GM12864 (cell line): ENCODE results near the gene PLS1.

Experiments
- DNase-seq: peaks from one replicate; pipeline ENCODE4 v3.0.0-alpha.2; 2011; ENCODE audit warnings: low read depth
- H3K4me3 ChIP-seq: 2 replicates; pipeline ENCODE4 v1.5.1; 2011; ENCODE audit warnings: mild to moderate bottlenecking, low read depth, low read length, control low read depth
- TF ChIP-seq, protein P1 (sequence below): IDR thresholded peaks from 2 replicates; pipeline ENCODE4 v1.5.1; 2011; ENCODE audit warnings: low read depth, mild to moderate bottlenecking, moderate library complexity, low read length, control low read depth, inconsistent platforms; ENCODE audit errors: missing control alignments

Gene PLS1

DNA sequence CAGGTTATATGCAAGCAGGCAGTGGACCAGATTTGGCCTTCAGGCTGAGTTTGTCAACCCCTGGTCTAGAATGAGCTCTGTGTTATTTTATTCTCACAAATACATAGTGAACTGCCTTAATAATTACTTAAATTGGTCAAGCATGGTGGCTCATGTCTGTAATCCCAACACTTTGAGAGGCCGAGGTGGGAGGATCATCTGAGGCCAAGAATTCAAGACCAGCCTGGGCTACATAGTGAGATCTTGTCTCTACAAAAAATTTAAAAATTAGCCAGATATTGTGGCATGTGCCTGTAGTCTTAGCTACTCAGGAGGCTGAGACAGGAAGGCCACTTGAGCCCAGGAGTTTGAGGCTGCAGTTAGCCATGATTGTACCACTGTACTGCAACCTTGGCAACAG is 15.0 kb downstream of the PLS1 start:
- TF ChIP-seq, protein P1, sequence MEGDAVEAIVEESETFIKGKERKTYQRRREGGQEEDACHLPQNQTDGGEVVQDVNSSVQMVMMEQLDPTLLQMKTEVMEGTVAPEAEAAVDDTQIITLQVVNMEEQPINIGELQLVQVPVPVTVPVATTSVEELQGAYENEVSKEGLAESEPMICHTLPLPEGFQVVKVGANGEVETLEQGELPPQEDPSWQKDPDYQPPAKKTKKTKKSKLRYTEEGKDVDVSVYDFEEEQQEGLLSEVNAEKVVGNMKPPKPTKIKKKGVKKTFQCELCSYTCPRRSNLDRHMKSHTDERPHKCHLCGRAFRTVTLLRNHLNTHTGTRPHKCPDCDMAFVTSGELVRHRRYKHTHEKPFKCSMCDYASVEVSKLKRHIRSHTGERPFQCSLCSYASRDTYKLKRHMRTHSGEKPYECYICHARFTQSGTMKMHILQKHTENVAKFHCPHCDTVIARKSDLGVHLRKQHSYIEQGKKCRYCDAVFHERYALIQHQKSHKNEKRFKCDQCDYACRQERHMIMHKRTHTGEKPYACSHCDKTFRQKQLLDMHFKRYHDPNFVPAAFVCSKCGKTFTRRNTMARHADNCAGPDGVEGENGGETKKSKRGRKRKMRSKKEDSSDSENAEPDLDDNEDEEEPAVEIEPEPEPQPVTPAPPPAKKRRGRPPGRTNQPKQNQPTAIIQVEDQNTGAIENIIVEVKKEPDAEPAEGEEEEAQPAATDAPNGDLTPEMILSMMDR, result no peak
- no peak for DNase-seq
- no peak overlapping the region for H3K4me3 ChIP-seq

DNA sequence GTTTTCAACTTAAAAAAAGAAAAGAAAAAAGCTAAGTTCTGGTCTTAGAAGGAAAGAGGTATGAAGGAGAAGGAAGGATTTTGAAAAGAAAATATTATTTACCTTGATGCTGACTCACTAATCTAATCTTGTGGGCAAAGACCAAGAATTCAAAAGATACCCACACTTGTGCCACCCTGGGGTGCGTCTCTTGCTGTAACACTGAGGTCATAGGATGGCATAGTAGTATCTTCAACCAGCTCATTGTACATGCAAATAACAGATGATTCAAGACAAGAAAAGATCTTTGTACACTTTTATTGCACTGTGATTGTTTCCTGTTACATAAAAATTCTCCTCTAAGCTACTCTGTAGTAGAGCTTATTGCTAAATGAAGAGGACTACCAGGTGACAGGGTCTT is 17.3 kb downstream of the PLS1 start:
- TF ChIP-seq, protein P1, result no peak
- DNase-seq, result no peak

DNA sequence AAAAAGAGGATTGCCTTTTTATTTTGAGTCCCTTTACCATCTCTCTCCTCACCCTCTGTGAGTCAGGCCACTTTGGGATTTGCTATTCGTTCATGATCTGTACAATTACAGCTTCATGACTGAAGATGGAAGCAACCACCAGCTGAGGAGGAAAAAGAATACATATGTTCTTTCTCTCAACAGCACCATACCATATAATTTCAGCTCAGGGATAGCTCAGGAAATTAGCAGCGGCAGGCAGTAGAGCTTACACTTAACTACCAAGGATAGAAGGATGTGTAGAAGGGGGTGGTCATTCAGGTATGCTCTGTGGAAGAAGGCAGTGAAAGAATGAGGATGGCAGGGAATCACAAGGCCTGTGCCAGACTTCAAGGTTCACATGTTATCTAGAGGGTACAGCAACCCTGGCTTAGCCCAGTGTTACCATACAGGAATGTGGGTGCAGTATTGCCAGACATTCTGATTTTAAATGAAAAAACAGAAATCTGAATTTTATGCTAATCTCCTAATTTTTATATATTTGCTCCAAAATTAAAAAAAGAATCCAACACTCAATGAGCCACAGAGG is 17.9 kb downstream of the PLS1 start:
- H3K4me3 ChIP-seq, result no peak overlapping the region
- TF ChIP-seq, protein P1, result no peak
- no peak for DNase-seq

More for the DNA sequence above, 17.3 kb downstream of the PLS1 start:
- no peak overlapping the region for H3K4me3 ChIP-seq

DNA sequence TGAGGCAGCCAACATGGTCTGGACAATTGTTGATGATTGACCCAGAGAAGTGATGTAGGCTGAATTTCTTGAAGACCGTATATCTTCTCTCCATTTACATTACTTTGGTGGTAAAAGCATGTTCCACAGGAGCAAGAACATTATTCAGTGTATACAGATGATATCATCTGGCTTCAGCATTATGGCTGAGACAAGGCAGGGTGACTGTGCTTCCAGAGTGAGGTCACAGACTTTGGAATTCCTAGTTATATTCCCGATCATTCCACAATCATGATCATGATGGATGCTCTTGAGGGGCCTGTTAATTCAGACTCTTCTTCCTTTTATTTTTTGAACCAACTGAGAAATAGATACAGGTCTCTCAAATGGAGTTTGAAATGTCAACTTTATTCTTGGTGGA is 19.0 kb downstream of the PLS1 start:
- TF ChIP-seq, protein P1, result no peak
- DNase-seq, result no peak
- H3K4me3 ChIP-seq, result no peak overlapping the region

DNA sequence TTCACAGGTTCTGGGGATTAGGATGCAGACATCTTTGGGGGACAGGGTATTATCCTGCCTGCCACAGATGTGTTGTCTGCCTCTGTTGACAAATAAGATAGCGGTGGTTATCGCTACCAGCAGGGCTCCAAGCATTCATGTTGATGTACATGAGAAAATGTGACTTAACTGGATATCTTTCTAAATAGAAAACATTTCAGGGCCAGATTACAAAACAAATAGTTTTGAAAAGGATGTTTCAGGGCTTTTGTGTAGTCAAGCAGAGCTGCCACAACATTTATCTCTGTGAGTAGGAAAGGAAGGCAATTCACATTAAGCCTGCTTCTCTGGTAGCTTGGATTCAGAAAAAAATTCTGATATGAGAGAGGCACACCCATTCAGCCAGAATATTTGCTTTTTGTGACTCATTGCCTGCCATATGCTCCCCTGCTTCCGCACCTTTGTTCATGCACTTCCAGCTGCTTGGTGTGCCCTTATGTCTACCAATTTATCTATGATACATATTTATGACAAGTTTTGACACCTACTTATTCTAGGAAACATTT is 22.8 kb downstream of the PLS1 start:
- no peak for DNase-seq
- no peak overlapping the region for H3K4me3 ChIP-seq
- TF ChIP-seq, protein P1, result no peak

DNA sequence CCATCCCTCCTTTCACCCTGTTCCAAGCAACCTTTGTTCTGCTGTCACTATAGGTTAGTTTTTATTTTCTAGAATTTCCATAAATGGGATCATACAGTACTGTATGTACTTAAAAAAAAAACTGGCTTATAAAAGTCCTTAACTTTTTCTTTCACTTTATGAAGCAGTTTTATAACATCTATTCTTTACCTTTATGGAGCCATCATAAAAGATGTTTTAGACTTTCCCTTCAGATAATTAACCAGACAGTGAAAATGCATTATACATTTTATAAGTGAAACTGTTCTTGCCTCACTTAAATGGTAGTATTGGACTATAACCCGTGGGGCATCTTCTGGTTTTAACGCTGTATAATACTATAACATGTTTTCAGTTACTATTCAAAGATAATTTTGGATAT is 26.2 kb downstream of the PLS1 start:
- no peak for DNase-seq
- TF ChIP-seq, protein P1, result no peak
- no peak overlapping the region for H3K4me3 ChIP-seq

DNA sequence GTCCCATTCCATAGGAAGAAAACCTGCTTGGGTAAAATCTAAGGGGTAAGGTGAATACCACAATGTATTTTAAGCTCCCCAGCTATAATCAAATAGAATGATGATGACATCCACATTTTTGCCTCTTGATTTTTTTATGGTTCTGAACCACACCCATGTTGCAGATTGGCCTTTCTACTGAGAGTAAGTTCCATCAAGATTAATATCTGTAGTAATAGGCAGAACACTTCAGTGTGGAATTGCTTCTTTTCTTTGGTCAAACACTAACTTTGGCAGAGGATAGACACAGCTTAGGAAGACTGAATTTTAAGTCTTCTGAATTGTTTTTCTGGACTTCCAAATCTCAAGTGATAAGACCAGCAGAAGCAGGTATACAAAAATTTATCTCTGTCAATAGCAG is 27.0 kb downstream of the PLS1 start:
- TF ChIP-seq, protein P1, result no peak

More for the DNA sequence above, 27.0 kb downstream of the PLS1 start:
- H3K4me3 ChIP-seq, result no peak overlapping the region
- no peak for DNase-seq
